Measurements from ENCODE around the gene SLC30A5. TPM values are rescaled to one million over a fixed set of nuclear protein-coding genes. Genes with fewer than 3 reads are reported as not detected.

SLC30A5 gene
- polyA plus RNA-seq, 4 donors, result 73.6 to 93.1 (median 86.3) TPM

GRCh38 chr5:69166686-69167492 lies 73.1 kb downstream of the SLC30A5 start, which contains the start of gene CCNB1:
Gene CCNB1 (plus strand): TSS chr5:69167150. CDS start chr5:69167263, 113 bp downstream.
- peak; percentile 85 to 97 (median 90) for DNase-seq (ENCODE audit: low read depth in 4 of 4, low spot score in 2 of 4)

DNA sequence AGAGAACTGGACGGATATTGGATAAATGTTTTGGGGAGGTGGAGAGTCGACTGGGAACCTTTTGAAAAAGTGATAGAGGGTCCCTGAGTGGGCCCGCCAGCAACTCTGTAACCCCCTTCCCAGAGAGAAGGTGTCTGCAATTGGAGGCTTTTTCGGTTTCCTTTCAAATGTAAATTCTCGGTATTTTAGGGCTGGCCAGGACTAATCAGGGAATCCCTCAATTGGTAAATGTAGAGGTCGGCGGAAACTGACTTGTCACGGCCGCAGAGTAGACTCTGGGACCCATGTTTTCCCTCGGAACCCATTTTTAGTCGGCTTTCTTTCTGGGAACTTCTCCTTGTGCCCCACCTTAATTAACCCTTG lies 73.7 kb downstream of the SLC30A5 start:
- DNase-seq (ENCODE audit: low read depth in 4 of 4, low spot score in 2 of 4), result no peak

- no peak for DNase-seq (ENCODE audit: low read depth in 4 of 4, low spot score in 2 of 4)
These were observed 74.1 kb downstream of the SLC30A5 start for GRCh38 chr5:69167929-69168328.

- no peak for DNase-seq (ENCODE audit: low read depth in 4 of 4, low spot score in 2 of 4)
These were observed 76.7 kb downstream of the SLC30A5 start for GRCh38 chr5:69170495-69170894.

GRCh38 chr5:69170969-69171368 lies 77.2 kb downstream of the SLC30A5 start:
- no peak for DNase-seq (ENCODE audit: low read depth in 4 of 4, low spot score in 2 of 4)

Other genes starting within 250 kb of the SLC30A5 start
- 10 to 100 TPM; 86.8 to 98.7 (median 88.6) TPM for gene CCNB1, start 73.1 kb downstream of the SLC30A5 start, polyA plus RNA-seq (ENCODE audit: insufficient read length in 4 of 4)
- 10 to 100 TPM; 22.5 to 24.8 (median 24.3) TPM for gene CENPH, start 95.6 kb downstream of the SLC30A5 start, polyA plus RNA-seq (ENCODE audit: insufficient read length in 4 of 4)
- gene CDK7, start 140.9 kb downstream of the SLC30A5 start, polyA plus RNA-seq (ENCODE audit: insufficient read length in 4 of 4), result 10 to 100 TPM; 38.7 to 43.0 (median 40.7) TPM
- 10 to 100 TPM in 3 of 4 donors, 1 to 10 TPM in 1; 9.0 to 14.9 (median 12.7) TPM for gene CCDC125, start 238.8 kb downstream of the SLC30A5 start, polyA plus RNA-seq (ENCODE audit: insufficient read length in 4 of 4)

Measured in left renal cortex interstitium (tissue), 4 donors.